ENCODE results near the gene NKX2-1. TPM values are rescaled to one million over a fixed set of nuclear protein-coding genes. Genes with fewer than 3 reads are reported as not detected.

Gene NKX2-1
- total and polyA plus RNA-seq, 10 of the 15 experiments (the other 5 are each of a cell fraction or from before 2014, with no cell fraction given): 0.03 TPM; not detected in 9

- in situ Hi-C loops (cut with MboI) (no loop called here), intact Hi-C loops (cut with micrococcal nuclease; ENCODE audit: unreplicated experiment) (no loop called here)
- TF ChIP-seq HSF1 (IDR thresholded peaks at IDR 0.05; ENCODE audit: low read depth, low read length): no peak
- TF ChIP-seq SPI1 (IDR thresholded peaks at IDR 0.05; ENCODE audit: borderline replicate concordance, insufficient read depth, low read depth, low read length): no peak
- TF ChIP-seq CHD2 (IDR thresholded peaks at IDR 0.05; ENCODE audit: borderline replicate concordance, low read depth, low read length): no peak
- TF ChIP-seq TARDBP (IDR thresholded peaks at IDR 0.05; ENCODE audit: borderline replicate concordance): no peak
- no peak for TF ChIP-seq CUX1 (IDR thresholded peaks at IDR 0.05; ENCODE audit: insufficient replicate concordance, low read depth, low read length)
- no peak for TF ChIP-seq MEF2B (IDR thresholded peaks at IDR 0.05; ENCODE audit: partially characterized antibody, poor library complexity, severe bottlenecking)
- TF ChIP-seq MTA3 (IDR thresholded peaks at IDR 0.05; ENCODE audit: borderline replicate concordance, low read length): no peak
- TF ChIP-seq HDAC6 (IDR thresholded peaks at IDR 0.05; ENCODE audit: unreplicated experiment): no peak
- TF ChIP-seq BCL11A (IDR thresholded peaks at IDR 0.05; ENCODE audit: low read depth, low read length): no peak
- no peak for TF ChIP-seq RCOR1 (conservative IDR thresholded peaks at IDR 0.05; ENCODE audit: low read depth, low read length)
- no peak for TF ChIP-seq YY1 (IDR thresholded peaks at IDR 0.05; ENCODE audit: low read depth, low read length)
- TF ChIP-seq SRF (IDR thresholded peaks at IDR 0.05; ENCODE audit: low read depth in 2 of 2, low read length in 2 of 2): no peak
- TF ChIP-seq BRCA1 (IDR thresholded peaks at IDR 0.05; ENCODE audit: low read depth, low read length): no peak
- TF ChIP-seq NFYA (IDR thresholded peaks at IDR 0.05; ENCODE audit: borderline replicate concordance, low read depth, low read length): no peak
- TF ChIP-seq USF1 (IDR thresholded peaks at IDR 0.05; ENCODE audit: borderline replicate concordance, extremely low read length, insufficient read depth, low read depth, low read length): no peak
- no peak for TF ChIP-seq FOXK2 (IDR thresholded peaks at IDR 0.05)
- DNase-seq (ENCODE audit: low read depth, low spot score): no peak
- no peak overlapping the region for H3K4me2 ChIP-seq (ENCODE audit: control insufficient read depth, insufficient read depth)
- H3K4me1 ChIP-seq (ENCODE audit: control insufficient read depth, insufficient read depth, low read length): no peaks in the 10 kb centered on the region
- BruUV-seq (replicated peaks): no TSS peak
- no peak overlapping the region for H3K9ac ChIP-seq (ENCODE audit: control insufficient read depth, insufficient read depth, low read length)
- no peaks in the 10 kb centered on the region for H3K27me3 ChIP-seq (replicated peaks in 1 of 2; ENCODE audit: control insufficient read depth in 2 of 2, insufficient read depth in 2 of 2, low read length in 1 of 2)
- ChIA-PET RAD21 (ENCODE audit: unreplicated experiment) (no interaction called here), SMC1A (ENCODE audit: uncharacterized antibody, unreplicated experiment) (interaction anchor here (0.7 to 1.1 kb wide), 3 partner anchors 9 to 68 kb away, joined by 3 to 4 read pairs (median 3); no protein-coding TSS in a partner anchor), POLR2A (no interaction called here), CTCF (interaction anchor here (0.9 to 2.6 kb wide), 3 partner anchors 9 to 401 kb away, joined by 3 to 17 read pairs (median 3); no protein-coding TSS in a partner anchor)
- H4K20me1 ChIP-seq (ENCODE audit: control insufficient read depth, insufficient read depth): no peaks in the 10 kb centered on the region
- no peak for FAIRE-seq
- H3K4me3 ChIP-seq: no peak overlapping the region
- no peak overlapping the region for H2AFZ ChIP-seq (ENCODE audit: control insufficient read depth, low read depth, low read length)
- WGBS (ENCODE audit: insufficient coverage, insufficient replicate concordance, low lambda C conversion rate, missing lambda C conversion rate): 21% methylated on average over 1 of the region's 1 CpG
- no peaks in the 10 kb centered on the region for H3K79me2 ChIP-seq (ENCODE audit: control insufficient read depth, insufficient read depth, low read length)
- H3K9me3 ChIP-seq (replicated peaks; ENCODE audit: control insufficient read depth, insufficient read depth, low read length): no peaks in the 10 kb centered on the region
- no peak overlapping the region for H3K27ac ChIP-seq (ENCODE audit: control insufficient read depth, insufficient read depth)
- no peaks in the 10 kb centered on the region for H3K36me3 ChIP-seq (ENCODE audit: control insufficient read depth in 2 of 2, insufficient read depth in 2 of 2, low read length in 1 of 2)
- ATAC-seq: no peak
These were observed 18.0 kb upstream of the NKX2-1 start for GRCh38 chr14:36538051-36538450.

All from GM12878 (cell line).